HG02981 (cell line): ENCODE data around the gene UBL7.
"Not testable (repeated sequence)": the region's sequence is repeated elsewhere in the genome, so short reads cannot be mapped to it uniquely, and the experiment has no call there.

ENCODE experiments used
- ATAC-seq: cut with Tn5 transposase; IDR thresholded peaks from one replicate; pipeline ENCODE4 v1.9.1; 2021; ENCODE audit warnings: mild to moderate bottlenecking, moderate library complexity; ENCODE audit not compliant: unreplicated experiment

The UBL7 gene, protein sequence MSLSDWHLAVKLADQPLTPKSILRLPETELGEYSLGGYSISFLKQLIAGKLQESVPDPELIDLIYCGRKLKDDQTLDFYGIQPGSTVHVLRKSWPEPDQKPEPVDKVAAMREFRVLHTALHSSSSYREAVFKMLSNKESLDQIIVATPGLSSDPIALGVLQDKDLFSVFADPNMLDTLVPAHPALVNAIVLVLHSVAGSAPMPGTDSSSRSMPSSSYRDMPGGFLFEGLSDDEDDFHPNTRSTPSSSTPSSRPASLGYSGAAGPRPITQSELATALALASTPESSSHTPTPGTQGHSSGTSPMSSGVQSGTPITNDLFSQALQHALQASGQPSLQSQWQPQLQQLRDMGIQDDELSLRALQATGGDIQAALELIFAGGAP

DNA sequence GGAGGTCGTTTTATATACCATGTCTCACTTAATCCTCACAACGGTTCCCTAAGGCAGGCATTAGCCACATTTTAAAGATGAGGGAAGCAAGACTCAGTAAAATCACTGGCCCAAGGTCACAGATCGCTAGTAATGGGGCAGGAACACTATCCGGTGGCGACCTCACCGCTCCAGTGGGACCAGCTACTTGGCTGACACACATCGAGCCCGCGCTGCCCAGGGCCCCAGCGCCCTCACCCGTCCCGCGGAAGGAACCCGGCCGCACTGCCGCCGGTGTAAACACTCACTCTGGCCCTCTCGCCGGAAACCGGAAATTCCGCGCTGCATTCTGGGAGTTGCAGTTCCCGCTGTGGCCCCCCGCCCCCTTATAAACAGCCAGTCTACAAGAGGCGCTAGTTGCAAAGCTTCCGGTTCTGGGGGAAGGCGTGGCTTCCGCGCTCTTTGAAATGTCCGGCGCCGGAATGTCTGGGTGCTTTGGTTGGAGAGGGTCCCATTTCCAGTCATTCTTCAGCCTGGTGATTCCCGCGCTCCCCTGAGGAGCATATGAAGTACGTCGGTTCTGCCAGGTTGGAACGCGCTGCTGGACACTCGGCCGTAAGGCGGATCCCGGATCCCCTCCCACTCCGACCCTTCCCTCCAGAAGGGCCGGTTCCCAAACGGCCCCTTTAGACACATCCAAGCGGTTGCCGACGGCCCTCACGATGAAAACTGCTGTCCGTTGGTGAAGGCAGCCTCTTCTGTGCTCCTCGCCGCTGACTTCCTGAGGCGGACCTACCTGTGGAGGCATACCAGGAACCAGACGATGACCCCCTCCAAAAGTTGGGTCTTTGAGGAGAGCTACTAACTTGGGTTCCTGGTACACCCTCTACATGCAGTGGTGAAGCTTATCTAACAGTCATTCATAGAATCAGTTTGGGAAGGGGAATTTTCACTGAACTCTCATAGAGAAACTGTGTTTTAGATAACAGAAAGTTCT, at the start of gene UBL7:
Gene UBL7 (minus strand): TSS at position 290 of the 976 bp plus-strand sequence. CDS start 2,293 bp downstream, outside the sequence.
- peak; percentile 79 for ATAC-seq

DNA sequence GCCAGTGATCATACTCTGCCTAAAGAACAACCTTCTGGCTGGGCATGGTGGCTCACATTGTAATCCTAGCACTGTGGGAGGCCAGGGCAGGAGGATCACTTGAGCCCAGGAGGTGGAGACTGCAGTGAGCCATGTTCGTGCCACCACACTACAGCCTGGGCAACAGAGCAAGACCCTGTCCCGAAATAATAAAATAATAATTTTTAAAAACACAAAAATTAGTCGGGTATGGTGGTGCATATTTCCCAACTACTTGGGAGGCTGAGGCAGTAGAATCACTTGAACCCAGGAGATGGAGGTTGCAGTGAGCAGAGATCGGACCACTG, 45.5 kb upstream of the UBL7 start:
- ATAC-seq, result no peak

DNA sequence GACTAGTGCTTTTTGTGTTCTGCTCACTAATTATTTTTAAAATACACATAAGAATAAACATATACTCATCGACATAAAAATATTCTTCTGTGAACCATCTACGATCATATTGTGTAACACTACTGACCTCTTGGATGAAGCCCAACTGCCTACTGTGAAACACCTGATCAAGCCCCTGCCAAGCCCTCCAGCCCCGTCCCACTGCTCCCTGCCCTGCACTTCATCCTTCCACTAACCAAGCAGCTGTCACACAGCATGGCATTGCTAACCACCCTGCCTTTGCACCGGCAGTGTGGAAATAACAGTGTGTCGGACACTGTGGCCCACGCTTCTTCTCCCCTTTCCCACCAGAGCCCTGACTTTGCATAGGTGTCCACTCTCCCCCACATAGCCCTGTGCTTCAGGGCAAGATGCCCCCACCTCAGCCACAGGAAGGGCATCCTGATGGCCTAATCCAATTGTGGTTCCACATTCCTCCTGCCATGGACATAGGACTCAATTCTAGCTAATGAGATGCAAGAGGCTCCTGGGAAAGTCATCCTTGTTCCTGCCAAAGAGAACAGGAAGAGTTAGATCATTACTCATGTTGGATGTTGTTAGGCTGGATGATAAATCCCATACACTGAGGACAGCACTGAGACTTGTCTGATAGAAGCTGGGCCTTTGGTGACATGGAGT, 45.0 kb upstream of the UBL7 start:
- no peak for ATAC-seq

DNA sequence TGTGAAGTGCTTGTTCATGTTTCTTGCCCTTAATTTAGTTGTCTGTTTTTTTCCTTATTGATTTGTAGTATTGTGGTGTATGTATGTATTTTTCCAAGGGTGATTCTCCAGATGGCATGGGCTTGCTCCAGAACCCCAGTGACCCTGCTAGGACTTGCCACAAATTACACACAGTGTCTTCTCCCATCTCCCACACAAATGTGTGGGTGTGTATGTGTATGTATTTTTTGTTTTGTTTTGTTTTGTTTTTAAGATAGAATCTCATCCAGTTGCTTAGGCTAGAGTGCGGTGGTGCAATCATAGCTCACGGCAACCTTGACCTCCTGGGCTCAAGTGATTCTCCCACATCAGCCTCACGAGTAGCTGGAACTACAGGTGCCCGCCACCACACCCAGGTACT, 43.9 kb upstream of the UBL7 start:
- ATAC-seq, result no peak

DNA sequence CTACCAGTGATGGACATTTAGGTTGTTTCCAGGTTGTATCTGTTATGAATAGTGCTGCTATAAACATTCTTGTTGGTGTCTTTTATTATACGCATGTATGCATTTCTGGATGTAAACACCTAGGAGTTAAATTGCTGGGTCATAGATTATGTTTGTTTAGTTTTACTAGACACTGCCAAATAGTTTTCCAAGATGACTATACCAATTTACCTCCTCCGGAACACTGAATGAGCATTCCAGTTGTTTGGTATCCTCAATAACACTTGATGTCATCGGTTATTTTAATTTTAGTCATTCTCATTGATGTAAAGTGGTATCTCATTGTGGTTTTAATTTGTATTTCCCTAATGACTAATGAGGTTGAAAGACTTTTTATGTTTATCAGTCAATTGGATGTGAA, 43.5 kb upstream of the UBL7 start:
- no peak for ATAC-seq

DNA sequence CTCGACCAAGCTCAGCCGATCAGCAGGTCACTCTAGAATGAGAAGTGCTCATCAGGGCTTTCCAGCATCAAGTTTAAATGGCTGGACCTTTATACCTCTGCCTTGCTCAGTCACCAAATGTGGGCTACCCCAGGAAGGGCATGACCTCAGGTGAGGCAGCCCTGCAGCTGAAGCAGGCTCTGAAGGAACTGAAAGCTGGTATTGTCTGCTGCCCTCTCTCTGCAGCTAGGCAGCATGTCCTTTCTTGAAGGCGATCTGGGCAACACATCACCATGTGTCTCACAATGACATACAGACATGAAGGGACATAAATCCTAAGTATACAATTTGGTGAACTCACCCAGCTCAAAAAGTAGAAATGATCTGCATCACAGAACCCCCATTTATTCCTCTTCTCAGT, 41.3 kb upstream of the UBL7 start:
- no peak for ATAC-seq

DNA sequence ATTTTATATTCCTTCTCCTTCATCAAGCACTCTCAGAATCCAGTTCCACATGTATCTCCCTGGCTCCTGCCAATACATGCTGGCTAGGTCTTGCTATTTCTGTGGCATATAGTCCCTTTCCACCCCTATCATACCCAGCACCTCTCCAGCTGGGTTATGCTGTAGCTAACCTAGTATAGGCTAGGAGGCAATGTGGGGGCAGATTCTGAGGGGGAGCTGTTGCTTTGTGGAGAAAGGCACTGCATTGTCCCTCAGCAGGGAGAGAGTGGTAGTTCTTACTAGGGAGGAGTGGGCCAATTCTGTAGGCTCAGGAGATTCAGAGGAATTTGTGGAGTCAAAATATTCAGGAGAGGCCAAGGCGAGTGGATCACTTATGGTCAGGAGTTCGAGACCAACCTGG, 39.4 kb upstream of the UBL7 start:
- ATAC-seq, result no peak

DNA sequence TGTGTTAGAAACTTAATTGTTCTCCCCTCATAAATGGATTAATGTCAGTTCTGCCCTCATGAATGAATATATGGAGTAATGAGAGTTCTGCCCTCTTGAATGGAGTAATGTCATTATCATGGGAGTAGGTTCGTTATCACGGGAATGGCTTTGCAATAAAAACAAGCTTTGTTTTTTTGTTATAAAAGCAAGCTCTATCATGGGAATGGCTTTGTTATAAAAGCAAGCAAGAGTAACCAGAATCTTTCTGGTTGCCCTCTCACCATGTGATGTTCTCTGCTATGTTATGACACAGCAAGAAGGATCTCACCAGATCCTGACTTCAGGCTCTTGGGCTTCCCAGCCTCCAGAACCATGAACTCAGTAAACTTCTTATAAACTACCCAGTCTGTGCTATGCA, 38.4 kb upstream of the UBL7 start:
- ATAC-seq, result no peak

DNA sequence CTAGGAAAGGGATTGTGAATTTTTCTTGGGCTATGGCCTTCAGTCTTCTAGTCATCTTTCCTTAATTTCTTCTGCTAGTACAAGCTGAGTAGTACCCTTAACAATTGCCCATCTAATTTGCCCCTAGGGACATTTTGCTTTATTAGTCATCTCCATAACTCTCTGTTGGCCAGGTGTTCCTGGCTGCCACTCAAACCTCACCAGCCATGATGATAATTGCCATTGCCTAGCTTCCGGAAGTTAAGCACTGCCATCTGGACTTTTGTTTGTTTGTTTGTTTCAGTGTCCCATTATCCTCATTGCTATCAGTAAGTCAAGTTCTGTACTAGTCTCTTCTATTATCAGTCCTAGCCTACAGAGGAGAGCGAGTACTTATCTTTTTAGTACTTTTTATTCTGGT, 36.6 kb upstream of the UBL7 start:
- ATAC-seq, result no peak

DNA sequence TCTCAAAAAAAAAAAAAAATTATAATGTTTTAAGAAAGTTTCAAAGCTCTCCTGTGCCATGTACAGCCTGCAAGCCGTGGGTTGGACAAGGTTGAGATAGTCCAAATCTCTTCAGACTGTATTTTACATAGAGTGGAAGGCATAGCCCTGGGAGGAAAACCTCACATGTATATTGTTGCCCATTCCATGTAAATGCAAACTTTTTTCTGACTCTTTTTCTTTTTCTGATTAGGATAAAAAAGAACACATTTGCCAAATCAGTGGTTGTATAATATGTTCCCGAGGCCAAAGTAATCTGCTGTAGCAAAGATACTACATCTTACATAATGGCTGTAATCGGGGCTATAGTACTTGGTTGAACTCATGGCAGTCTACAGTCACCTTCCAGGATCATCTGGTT, 35.7 kb upstream of the UBL7 start:
- ATAC-seq, result no peak

DNA sequence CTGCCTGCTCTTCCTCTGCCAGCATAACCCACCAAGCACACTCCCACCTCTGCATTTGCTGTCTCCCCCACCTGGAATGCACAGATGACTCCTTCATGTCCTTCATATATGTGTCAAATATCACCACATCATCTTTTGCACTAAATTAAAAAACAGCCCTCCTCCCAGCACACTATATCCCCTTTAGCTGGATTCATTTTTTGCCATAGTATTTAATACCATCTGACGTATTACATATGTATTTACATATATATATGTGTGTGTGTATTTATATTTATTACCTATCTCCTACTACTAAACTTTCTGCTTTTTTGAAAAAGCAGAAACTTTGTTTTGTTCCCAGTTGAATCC, 29.4 kb upstream of the UBL7 start:
- no peak for ATAC-seq

DNA sequence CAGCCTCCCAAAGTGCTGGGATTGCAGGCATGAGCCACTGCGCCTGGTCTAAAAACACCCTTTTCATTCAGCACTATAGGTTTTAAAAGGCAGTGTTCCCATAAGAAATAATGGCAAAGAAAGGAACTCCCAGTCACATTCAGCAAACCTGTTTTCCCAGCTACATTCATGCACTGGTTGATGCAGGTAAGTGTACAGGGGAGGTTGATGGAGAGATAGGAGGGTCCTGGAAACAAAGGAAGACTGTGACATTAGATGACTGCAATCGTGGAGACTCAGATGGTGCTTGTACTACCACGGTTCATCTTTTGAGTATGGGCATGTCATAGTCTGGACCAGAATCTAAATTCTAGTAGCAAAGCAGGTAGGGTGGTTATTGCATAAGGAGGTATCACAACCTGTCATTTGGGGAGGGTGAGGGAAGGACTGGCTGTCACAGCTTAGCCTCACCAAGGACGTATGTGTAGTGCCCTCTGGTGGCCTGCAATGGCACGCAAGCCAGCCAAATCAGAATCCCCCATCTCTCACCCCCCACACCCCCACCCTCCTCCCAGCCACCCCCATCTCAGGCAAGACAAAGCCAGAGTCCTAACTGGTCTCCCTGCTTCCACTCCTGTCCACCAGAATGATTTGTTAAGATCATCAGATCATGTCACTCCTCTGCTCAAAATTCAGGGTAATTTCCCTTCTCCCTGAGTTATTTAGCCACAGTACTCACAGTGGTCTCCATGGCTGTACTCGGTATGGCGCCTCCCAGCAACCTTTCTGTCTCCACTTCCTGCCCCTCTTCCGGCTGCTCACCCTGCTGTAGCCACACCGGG, 28.8 kb upstream of the UBL7 start:
- ATAC-seq, result peak; percentile 73

DNA sequence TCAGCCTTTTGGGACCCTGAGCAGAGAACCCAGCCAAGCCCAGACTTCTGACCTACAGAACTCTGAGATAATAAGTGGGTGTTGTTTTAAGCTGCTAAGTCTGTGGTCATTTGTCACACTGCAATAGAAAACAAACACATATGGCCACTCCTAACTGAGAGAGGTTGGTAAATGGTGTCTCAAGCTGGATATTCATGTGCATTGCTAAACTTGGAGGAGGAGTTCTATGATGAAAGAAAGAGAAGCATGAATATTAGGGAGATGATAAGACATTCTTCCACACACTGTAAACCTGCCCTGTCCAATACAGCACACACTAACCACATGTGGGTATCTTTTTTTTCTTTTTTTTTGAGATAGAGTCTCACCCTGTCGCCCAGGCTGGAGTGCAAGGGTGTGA, 27.8 kb upstream of the UBL7 start:
- no peak for ATAC-seq

DNA sequence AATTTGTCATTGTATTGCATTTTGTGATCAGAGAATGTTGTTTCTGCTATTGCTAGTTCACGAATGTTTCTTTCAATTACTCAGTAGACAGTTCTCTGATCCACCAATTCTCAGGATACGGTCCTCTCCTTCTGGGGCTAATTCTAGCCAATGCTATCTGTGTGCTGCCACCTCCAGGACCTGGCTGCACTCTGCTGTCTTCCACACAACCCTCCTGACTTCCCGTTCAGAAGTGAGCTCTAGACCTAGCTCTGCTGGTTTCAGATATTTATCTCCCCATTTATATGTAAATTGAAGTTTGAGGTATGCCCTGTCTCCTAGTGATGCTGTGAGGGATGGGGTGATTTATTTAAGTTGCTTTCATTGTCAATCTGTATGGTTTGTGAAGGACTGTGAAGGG, 21.7 kb upstream of the UBL7 start:
- no peak for ATAC-seq

DNA sequence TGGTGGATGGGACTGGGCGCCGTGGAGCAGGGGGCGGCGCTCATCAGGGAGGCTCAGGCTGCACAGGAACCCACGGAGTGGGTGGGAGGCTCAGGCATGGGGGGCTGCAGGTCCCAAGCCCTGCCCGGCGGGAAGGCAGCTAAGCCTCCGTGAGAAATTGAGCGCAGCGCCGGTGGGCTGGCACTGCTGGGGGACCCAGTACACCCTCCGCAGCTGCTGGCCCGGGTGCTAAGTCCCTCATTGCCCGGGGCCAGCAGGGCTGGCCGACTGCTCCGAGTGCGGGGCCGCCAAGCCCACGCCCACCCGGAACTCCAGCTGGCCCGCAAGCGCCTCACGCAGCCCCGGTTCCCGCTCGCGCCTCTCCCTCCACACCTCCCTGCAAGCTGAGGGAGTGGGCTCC, 19.4 kb upstream of the UBL7 start:
- ATAC-seq, result not testable (repeated sequence)

DNA sequence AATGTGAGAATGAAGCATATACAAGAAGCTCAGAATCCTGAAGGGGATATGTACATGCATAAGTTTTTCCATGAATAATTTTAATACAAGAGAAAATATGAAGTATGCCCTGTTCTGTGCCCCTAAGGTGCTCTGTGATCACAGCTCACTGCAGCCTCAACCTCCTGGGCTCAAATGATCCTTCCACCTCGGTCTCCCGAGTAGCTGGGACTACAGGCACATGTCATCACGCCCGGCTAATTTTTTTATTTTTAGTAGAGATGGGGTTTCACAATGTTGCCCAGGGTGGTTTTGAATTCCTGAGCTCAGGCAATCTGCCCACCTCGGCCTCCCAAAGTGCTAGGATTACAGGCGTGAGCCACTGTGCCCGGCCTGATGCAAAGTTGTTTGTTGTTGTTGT, 10.7 kb upstream of the UBL7 start:
- not testable (repeated sequence) for ATAC-seq

DNA sequence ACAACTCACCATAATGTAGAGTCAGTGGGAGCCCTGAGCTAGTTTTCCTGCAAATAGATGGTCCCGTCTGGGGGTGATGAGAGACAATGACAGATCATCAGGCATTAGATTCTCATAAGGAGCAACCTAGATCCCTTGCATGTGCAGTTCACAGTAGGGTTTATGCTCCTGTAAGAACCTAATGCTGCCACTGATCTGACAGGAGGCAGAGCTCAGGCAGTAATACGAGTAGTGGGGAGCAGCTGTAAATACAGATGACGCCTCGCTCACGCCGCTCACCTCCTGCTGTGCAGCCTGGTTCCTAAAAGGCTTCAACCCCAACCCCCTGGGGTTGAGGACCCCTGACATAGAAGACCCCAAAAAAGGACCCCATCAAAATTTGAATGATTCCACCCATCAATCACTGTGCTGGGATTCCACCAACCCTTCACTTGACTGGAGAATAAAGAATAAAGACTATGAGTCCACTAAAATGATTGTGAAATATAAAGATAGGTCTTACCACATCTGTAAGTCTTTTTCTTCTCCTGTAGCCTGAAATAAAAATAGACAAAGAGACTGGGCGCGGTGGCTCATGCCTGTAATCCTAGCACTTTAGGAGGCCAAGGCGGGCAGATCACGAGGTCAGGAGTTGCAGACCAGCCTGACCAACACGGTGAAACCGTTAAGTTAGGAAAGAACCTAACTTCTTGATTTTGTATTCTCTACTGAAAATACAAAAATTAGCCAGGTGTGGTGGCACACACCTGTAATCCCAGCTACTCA, 9.9 kb upstream of the UBL7 start:
- no peak for ATAC-seq

DNA sequence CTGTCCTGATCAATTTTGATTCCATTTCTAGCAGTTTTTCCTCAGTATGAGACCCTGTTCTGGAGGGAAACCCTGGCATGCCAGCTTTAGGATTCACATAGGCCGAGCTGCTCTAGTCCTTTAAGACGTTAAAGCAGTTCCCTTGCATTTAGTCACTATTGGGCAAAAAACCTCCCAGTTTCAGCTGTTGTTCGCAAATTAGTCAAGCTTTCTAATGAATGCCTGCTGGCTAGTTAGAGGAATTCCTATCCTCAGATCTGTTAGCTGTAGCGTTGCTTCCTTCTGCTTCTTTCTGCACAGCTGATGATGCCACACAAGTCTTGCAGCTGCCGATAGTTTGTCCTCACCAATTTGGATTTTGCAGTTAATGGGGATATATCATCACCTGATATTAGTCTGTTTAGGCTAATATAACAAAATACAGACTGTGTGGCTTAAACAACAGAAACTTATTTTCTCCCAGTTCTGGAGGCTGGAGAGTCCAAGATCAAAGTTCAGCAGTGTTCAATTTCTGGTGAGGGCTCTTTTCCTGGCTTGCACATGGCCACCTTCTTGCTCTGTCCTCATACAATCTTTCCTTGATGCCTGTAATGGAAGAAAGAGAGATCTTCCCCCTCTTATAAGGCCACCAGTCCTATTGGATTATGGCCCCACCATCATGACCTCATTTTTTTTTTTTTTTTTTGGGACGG, 7.5 kb upstream of the UBL7 start:
- ATAC-seq, result no peak

DNA sequence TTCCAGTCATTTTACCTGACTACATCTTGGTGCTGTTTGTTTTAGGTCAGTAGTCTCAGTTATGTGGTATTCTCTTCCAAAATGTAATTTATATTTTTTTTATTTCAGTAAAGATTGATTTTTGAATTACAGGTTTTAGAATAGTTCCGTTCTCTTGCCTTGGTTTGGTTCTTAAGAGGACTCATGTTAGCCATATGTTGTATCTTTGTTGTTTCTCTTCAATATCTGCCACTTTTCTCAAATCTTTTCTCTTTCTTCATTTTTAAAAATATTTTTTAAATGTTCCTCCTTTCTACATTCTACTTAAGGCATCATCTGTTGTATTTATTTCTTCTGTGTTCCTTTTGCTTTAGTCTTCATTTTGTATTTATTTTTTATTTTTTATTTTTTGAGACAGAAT, 5.6 kb upstream of the UBL7 start:
- no peak for ATAC-seq
